Ovary (tissue), 3 donors: ENCODE results near the gene PPP4C.

Experiments
- EP300 ChIP-seq: sonication (generic); formaldehyde crosslinking; IDR thresholded peaks from one replicate; pipeline ENCODE4 v1.6.1; 2017; ENCODE audit warnings: antibody characterized with exemption
- POLR2A ChIP-seq: fragments of 450-650 bp; IDR thresholded peaks from one replicate; pipeline ENCODE4 v1.6.1; 2017; ENCODE audit warnings: antibody characterized with exemption, mild to moderate bottlenecking, moderate library complexity
- TF ChIP-seq, protein P1 (sequence below), 3 donors: fragments of 450-650 bp in 2 of 3; fragments of 200-600 bp in 1 of 3; IDR thresholded peaks; one replicate each; pipeline versions ENCODE4 v1.5.1 to v1.8.0; 2016 to 2022; ENCODE audit warnings: antibody characterized with exemption in 3 of 3, mild to moderate bottlenecking in 1 of 3
- donor health status: DM: no; HTN: no; CAD: no.

DNA sequence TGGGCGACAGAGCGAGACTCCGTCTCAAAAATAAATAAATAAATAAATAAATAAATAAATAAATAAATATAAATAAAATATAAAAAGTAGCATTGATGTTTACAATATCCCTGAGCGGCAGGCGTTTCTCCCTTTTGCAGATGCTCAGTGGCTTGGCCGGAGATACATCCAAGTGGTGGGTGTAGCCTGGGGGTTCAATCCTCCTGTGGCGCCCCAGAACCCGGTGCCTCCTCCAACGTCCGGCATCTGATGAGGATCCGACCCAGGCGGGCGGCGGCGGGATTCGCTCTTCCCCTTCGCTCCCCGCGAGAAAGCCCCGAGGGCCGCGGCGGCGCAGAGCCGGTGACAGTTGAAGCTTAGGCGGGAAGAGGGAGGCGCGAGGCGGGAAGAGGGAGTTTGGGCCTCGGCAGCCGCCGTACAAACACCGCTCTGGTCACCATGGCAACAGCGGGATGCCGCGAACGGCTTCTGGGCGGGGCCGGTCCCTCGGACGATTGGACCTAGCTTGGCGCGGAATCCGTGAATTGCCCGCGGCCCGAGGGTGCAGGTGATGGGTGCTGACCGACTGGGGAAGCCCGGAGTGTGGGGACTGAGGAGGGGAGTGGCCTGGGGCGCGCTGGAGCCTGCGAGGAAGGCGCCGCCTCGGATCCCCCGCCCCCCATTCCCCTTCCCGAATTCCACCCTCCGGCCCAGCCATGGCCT is 23.0 kb upstream of the PPP4C start:
- TF ChIP-seq, protein P1, sequence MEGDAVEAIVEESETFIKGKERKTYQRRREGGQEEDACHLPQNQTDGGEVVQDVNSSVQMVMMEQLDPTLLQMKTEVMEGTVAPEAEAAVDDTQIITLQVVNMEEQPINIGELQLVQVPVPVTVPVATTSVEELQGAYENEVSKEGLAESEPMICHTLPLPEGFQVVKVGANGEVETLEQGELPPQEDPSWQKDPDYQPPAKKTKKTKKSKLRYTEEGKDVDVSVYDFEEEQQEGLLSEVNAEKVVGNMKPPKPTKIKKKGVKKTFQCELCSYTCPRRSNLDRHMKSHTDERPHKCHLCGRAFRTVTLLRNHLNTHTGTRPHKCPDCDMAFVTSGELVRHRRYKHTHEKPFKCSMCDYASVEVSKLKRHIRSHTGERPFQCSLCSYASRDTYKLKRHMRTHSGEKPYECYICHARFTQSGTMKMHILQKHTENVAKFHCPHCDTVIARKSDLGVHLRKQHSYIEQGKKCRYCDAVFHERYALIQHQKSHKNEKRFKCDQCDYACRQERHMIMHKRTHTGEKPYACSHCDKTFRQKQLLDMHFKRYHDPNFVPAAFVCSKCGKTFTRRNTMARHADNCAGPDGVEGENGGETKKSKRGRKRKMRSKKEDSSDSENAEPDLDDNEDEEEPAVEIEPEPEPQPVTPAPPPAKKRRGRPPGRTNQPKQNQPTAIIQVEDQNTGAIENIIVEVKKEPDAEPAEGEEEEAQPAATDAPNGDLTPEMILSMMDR (IDR thresholded peaks at IDR 0.05): no peak
- TF ChIP-seq POLR2A (no peak), EP300 (no peak)
